ENCODE data around the gene PAN3. TPM values are rescaled to one million over a fixed set of nuclear protein-coding genes. Genes with fewer than 3 reads are reported as not detected.
A peak's percentile ranks its signal among the peaks of the same experiment; 100 is the strongest.

Gene PAN3
- total RNA-seq, 2 experiments from 2014 or later, result 56.9 to 59.5 TPM

- Histone ChIP-seq H3K4me3 (ENCODE audit: low read length) (no peak overlapping the region), H3K4me1 (ENCODE audit: insufficient read depth, low read length) (no peaks in the 10 kb centered on the region), H3K9me3 (ENCODE audit: control insufficient read depth in 1 of 2, insufficient read depth in 1 of 2, low read length in 2 of 2) (no peaks in the 10 kb centered on the region), H3K27ac (ENCODE audit: low read depth in 1 of 2, low read length in 2 of 2) (no peak overlapping the region), H3K27me3 (ENCODE audit: control insufficient read depth in 1 of 2, insufficient read depth in 2 of 2, low read length in 2 of 2) (no peaks in the 10 kb centered on the region), H3K36me3 (ENCODE audit: insufficient read depth, low read length) (peaks cover 20% of the 10 kb centered on the region)
- DNase-seq (no peak), ATAC-seq (ENCODE audit: poor library complexity) (no peak)
- ChIA-PET POLR2A (no interaction called here), CTCF (no interaction called here)
- TF ChIP-seq CTCF (IDR thresholded peaks at IDR 0.05), result no peak
- Mint-ChIP-seq H3K27me3 (no peaks in the 10 kb centered on the region), H3K4me3 (no peak overlapping the region), H3K4me1 (ENCODE audit: low read depth) (peaks cover 2% of the 10 kb centered on the region), H3K36me3 (ENCODE audit: low read depth) (peaks cover 48% of the 10 kb centered on the region), H3K9me3 (no peaks in the 10 kb centered on the region), H3K27ac (no peak overlapping the region)
- intact Hi-C loops (cut with DNase I, micrococcal nuclease), result no loop called here
Measured at GRCh38 chr13:28219408-28220099, 81.2 kb downstream of the PAN3 start.

- H3K27ac Mint-ChIP-seq, result no peak overlapping the region
- H3K36me3 ChIP-seq (ENCODE audit: insufficient read depth, low read length), result peaks cover 20% of the 10 kb centered on the region
- no peak for TF ChIP-seq CTCF (IDR thresholded peaks at IDR 0.05)
- H3K9me3 ChIP-seq (ENCODE audit: control insufficient read depth in 1 of 2, insufficient read depth in 1 of 2, low read length in 2 of 2), result no peaks in the 10 kb centered on the region
- no peaks in the 10 kb centered on the region for H3K9me3 Mint-ChIP-seq
- no peaks in the 10 kb centered on the region for H3K4me1 Mint-ChIP-seq (ENCODE audit: low read depth)
- H3K4me1 ChIP-seq (ENCODE audit: insufficient read depth, low read length), result no peaks in the 10 kb centered on the region
- H3K36me3 Mint-ChIP-seq (ENCODE audit: low read depth), result peaks cover 45% of the 10 kb centered on the region
- no peaks in the 10 kb centered on the region for H3K27me3 ChIP-seq (ENCODE audit: control insufficient read depth in 1 of 2, insufficient read depth in 2 of 2, low read length in 2 of 2)
- H3K4me3 ChIP-seq (ENCODE audit: low read length), result no peak overlapping the region
- ChIA-PET CTCF (no interaction called here), POLR2A (no interaction called here)
- intact Hi-C loops (cut with DNase I, micrococcal nuclease), result no loop called here
- no peak overlapping the region for H3K4me3 Mint-ChIP-seq
- no peak for ATAC-seq (ENCODE audit: poor library complexity)
- H3K27me3 Mint-ChIP-seq, result no peaks in the 10 kb centered on the region
- no peak overlapping the region for H3K27ac ChIP-seq (ENCODE audit: low read depth in 1 of 2, low read length in 2 of 2)
- no peak for DNase-seq
Measured at GRCh38 chr13:28220166-28220565, 81.8 kb downstream of the PAN3 start.

GRCh38 chr13:28229522-28230411 lies 91.4 kb downstream of the PAN3 start:
- H3K27me3 ChIP-seq (ENCODE audit: control insufficient read depth in 1 of 2, insufficient read depth in 2 of 2, low read length in 2 of 2), result no peaks in the 10 kb centered on the region
- H3K4me1 ChIP-seq (ENCODE audit: insufficient read depth, low read length), result no peaks in the 10 kb centered on the region
- Mint-ChIP-seq H3K27me3 (no peaks in the 10 kb centered on the region), H3K36me3 (ENCODE audit: low read depth) (peaks cover 54% of the 10 kb centered on the region), H3K4me3 (no peak overlapping the region), H3K4me1 (ENCODE audit: low read depth) (peaks cover 16% of the 10 kb centered on the region), H3K27ac (peak overlapping the region; percentile 13), H3K9me3 (no peaks in the 10 kb centered on the region)
- intact Hi-C loops (cut with DNase I, micrococcal nuclease), result no loop called here
- peaks cover 24% of the 10 kb centered on the region for H3K36me3 ChIP-seq (ENCODE audit: insufficient read depth, low read length)
- ChIA-PET POLR2A (interaction anchor here (0.8 to 1.6 kb wide), 3 partner anchors 8 to 92 kb away, joined by 3 read pairs; partner anchors contain the start of gene PAN3), CTCF (no interaction called here)
- H3K4me3 ChIP-seq (ENCODE audit: low read length), result no peak overlapping the region
- H3K9me3 ChIP-seq (ENCODE audit: control insufficient read depth in 1 of 2, insufficient read depth in 1 of 2, low read length in 2 of 2), result no peaks in the 10 kb centered on the region
- no peak for TF ChIP-seq CTCF (IDR thresholded peaks at IDR 0.05)
- ATAC-seq (ENCODE audit: poor library complexity), result no peak
- no peak for DNase-seq
- no peak overlapping the region for H3K27ac ChIP-seq (ENCODE audit: low read depth in 1 of 2, low read length in 2 of 2)

Data from CD4-positive, alpha-beta T cell (primary cell).